GM18519 (cell line): ENCODE results near the gene KCNC2.
"Not testable (repeated sequence)": the region's sequence is repeated elsewhere in the genome, so short reads cannot be mapped to it uniquely, and the experiment has no call there.

Source experiments
- ATAC-seq: cut with Tn5 transposase; IDR thresholded peaks from one replicate; pipeline ENCODE4 v1.9.1; 2021; ENCODE audit warnings: mild to moderate bottlenecking, moderate library complexity; ENCODE audit not compliant: unreplicated experiment, low FRiP score

The KCNC2 gene

DNA sequence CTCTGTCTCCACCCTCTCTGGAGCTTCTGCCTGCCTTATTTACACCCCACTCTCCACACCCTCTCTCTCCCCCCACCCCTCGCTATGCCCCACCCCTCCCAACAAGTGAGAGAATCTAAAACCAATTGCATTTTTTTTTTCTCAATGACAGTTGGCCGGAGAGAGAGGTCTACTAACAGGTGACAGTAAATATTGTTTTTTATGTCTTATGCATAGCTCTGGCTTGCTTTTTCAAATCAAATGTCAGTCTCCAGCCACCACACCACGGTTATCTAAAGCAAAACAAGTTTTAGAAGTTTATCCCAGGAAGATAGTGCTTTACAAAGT lies at the start of gene KCNC2:
Gene KCNC2 (minus strand): TSS at position 28 of the 327 bp plus-strand sequence.
- ATAC-seq, result no peak

DNA sequence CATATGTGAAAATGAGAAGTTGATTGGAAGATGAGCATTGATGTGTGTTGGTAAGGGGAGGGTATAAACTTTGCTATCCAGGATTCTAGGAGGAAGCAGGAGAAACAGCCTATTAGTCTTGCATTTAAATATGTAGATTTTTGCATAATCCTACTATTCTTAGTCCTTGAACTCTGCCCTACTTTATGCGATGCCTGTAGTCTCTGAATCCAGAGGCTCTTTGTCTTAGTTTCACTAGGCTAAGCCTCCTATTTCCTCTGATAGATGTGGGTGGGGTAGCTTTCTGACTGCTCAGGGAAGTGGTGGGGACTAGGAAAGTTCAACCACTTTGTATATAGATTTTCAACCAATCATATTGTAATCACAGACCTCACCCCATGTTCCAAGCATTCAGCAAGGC lies 49.5 kb upstream of the KCNC2 start:
- ATAC-seq, result no peak

DNA sequence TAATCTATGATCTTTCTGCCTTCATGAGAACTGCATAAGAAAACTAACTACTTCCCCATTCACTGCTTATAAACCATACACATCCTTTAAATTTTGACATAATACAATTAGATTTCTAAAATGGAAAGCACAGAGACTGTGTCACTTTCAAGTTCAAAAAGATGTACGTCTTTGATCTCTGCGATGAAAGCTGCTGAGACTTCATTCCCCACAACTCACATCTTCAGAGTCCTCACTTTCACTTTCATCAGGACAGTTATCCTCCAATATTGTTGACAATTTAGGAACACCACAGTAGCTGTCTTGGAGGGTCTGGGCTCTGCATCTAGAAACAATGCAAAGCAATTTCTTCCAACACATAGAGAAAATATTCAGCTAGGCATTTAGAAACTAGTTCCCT lies 47.9 kb upstream of the KCNC2 start:
- ATAC-seq, result no peak

DNA sequence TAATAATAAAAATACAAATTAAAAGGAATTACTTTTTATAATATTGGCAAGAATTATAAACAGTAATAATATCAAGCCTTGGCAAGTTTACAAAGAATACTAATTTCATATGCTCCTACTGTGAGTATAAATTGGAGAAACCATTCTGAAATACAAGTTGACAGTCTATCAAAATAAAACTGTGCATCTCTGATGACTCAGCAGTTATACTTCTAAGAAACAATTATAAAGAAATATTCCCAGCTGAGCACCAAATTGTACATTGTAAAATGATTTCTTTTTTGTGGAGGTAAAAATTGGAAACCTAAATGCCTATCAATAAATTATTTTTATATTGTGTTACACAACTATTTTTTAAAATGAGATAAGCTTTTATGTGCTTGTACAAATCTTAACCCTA lies 35.5 kb upstream of the KCNC2 start:
- ATAC-seq, result no peak

DNA sequence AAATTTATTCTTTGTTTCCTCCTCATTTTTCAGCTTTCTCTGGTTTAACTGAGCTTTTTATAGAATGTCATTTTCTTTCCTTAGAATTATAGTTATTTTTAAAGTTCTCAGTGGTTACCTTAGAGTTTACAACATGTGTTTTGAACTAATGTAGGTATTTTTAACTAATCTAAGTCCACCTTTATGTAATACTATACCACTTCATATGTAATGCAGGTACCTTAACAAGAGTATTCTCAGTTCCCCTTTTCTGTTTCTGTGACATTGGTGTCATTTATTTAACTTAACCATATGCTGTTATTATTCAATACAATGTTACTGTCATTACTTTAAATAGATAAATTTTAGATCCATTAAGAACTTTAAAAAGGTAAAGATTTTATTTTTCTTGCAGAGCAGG lies 30.3 kb upstream of the KCNC2 start:
- ATAC-seq, result peak; percentile 82

DNA sequence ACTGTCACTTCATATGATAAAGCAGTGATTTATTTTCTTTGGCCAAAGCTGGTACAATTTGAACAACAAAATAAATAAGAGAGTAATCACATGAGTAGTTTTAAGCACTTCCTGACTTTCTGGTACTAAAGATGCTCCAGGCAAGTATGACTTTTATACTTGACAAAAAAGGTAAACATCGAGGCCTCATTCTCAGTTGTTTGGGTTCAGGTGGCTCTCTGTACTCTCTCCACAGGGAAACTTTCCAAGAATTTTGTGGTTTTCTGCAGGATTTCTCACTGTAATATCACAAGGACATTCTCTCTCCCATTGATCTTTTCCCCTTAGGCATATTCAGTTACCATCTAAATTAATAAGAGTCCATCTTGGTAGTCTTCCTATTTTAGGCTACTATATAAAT lies 26.6 kb upstream of the KCNC2 start:
- ATAC-seq, result no peak

DNA sequence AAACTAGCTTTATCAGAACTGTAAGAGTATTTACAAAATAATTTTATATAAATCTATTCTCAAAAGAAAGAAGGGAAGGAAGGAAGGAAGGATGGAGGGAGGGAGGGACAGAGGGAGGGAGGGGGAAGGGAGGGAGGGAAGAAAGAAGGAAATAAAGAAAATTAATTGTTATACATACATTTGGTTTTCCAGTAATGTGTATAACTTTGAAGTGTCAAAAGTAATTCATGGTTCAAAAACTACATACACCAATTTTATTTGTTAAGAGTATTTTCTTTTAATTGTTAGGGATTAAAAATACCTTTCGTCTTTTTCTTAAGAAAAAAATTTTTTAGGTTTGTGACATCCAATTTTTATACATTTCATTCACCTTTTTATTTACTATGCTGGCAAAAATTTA lies 17.5 kb upstream of the KCNC2 start:
- no peak for ATAC-seq

DNA sequence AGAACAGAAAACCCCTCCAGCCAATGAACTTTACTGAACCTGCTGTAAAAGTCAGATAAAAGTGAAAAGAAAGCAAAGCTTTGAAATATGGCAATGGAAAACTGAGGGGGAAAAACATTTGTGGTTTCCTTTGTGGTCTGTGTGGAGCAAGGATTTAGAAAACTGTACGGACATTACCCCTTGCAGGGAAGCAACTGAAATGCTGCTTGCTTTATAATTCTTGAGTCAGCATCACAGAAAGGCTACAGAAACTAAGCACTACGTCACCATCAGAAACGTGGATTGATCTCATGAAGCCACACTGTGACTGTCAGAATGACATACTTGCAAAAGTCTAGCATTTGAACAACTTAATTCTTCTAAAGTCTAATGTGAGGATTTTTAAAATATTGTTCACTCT lies 2.4 kb upstream of the KCNC2 start:
- ATAC-seq, result no peak

DNA sequence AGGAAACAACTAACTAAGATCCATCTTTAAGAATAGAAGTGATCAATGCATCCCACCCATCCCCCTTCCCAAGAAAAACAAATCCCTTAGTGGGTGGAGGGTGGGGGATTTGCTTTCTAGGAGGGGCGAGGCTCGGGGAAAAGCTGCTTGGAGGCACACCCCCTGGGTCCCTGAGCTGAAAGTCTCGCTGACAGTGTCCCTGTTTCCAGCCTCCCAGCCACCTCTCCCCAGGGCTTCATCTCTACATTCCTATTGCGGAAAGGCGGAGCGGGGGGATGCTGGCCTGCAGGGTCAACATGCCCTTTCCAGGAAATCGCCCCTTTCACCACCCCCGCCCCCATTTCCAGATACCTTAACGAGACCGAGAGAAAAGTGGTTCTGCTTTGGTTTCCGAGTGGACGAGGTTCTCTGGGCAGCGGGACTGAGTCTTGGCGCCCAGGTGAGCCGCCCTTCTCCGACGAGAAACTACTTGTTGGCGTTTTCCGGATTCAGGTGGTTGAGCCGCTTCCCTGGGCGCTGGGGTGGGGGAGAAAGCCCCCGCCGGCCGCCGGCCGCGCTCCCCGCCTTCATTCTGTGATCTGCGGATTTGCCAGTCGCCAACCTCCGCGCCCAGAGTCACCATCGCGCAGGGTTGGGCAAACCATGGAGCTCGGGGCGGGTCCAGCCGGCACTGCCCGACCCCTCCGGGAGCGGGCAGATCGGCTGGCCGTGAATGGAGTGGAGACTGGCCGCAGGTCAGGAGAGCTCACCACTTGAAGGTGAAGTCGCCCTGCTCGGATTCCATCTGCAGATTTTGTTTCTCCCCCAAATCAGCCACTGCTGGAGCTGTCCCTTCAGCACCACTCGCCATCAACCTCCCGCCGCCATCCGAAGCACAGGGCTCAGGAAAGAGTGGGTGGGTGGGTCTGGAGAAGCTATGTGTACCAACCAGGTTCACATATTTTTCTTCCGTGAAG lies 505 bp downstream of the KCNC2 start:
- no peak for ATAC-seq

DNA sequence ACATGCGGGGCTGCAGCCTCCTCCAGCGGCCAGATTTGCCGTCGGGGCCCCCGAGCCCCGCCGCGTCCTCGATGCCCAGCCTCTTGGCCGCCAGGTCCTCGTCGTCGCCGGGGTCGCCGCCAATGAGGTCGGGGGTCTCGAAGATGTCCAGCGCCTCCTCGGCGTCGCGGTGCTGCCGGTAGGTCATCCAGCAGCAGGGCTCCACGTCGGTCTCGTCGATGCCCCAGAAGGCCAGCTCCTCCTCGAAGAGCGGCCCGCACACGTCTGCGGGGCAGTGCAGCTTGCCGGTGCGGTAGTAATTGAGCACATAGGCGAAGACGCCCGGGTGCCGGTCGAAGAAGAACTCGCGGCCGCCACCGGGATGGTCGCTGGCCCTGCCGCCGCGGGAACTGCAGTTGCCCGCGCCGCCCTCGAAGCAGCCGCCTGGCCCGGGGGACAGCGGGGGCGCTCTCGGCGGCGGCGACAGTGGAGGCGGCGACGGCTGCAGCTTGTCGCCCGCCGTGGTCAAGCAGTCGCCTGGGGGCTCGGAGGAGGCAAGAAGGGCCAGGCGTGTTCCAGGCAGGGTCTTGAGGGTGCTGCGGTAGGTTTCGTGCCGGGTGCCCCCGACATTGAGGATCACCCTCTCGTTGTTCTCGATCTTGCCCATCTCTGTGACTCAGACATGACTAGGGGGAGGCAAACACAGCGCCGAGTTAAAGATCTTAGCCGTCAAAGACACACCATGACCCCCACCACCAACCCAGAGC lies 2.1 kb downstream of the KCNC2 start:
- ATAC-seq, result no peak

DNA sequence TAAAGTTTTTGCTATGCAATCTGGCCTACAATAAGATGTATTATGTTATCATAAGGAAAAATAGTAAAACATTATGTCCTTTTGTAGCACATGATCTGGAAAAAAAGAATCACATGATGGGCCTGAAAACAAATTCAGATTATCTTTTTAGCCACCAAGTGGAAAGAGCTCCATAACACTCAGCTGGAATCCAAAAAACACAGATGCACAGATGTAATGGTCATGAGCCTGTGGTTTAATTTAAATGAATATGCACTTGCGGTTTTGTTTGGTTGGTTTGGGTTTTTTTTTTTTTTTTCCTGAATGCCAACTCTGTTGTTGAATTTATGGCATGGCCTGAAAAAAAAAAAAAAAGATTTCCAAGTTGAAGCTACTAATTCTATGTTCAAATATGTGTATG lies 4.1 kb downstream of the KCNC2 start:
- no peak for ATAC-seq

DNA sequence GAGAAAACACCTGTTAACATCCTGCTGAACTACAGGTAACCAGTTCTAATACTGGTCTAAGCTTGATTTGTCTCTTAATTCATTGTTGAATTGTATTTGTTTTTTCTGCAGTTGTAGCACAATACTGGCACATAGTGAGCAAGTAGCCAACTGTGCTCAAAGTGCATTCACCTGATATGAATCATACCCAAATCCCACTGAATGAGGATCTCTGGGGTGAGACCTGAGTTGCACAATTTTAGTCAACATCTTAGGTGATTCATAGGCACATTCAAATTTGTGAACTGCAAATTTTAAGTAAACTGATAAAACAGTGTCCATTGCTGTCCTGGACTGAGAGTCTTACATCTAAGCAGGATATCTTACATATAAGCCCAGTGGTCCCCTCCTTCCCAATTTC lies 12.8 kb downstream of the KCNC2 start:
- ATAC-seq, result no peak

DNA sequence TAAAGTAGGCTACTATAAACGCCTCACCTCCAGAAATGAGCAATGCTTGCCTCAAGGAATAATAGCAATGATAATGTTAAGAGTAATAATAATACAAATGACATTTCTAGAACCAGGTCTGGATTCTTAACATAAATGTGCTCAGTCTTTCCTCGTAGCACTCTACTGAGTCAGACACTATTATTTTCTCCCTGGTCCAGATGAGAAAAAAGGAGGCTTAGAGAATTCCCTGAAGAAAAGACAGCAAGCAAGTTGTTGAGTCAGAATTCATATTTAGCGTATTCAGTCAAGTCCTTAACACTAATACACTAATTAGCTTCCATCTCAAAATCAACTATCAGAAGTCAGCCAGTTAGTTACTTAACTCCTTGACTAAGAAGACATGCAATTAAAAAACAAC lies 13.2 kb downstream of the KCNC2 start:
- no peak for ATAC-seq

DNA sequence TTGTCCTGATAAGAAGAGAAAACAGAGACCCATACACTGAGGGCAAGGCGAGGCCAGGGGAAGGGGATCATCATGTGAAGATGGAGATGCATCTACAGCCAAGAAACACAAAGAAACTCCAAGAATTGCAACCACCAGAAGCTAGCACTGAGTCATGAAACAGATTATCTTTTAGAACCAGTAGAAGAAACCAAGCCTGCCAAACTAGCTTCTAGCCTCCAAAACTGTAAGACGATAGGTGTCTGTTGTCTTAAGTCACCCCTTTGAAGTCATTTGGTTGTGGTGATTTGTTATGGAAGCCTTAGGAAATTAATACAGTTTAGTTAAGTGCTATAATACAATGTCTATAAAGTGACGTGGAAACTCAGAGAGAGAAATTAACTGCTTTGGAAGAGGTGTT lies 15.4 kb downstream of the KCNC2 start:
- no peak for ATAC-seq

DNA sequence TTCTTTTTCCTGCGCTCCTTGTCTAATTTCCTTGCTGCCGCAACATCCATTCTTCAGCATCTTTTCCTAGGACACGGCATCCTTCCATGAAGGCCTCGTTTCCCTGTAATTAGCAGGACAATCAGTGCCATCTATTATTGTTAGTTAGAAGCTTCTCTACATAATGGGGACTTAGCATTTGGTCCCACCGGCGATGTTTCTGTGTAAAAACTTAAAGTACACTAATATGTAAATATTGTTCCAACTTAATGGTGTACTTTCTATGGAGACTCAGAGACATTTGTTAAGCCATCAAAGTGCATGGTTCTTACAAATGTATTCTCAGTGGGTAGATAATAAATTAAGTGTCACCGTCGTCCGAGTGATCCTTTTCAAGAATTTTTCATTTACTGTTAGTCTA lies 17.4 kb downstream of the KCNC2 start:
- no peak for ATAC-seq

DNA sequence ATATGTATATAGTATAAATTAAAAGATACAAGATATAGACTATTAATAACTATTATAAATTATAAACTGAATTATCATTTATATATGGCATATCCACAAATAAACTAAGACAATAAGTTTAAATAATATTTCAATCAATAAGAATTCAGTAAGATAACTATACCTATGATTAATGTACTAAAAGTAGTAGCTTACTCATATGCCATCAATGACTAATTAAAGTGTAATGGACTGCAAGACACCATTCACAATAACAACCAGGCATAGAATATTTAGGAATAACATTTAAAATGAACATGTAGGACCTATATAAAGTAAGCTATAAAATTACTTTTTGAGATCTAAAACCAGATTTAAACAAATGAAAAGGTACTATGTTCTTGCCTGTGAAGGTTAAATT lies 18.8 kb downstream of the KCNC2 start:
- no peak for ATAC-seq

DNA sequence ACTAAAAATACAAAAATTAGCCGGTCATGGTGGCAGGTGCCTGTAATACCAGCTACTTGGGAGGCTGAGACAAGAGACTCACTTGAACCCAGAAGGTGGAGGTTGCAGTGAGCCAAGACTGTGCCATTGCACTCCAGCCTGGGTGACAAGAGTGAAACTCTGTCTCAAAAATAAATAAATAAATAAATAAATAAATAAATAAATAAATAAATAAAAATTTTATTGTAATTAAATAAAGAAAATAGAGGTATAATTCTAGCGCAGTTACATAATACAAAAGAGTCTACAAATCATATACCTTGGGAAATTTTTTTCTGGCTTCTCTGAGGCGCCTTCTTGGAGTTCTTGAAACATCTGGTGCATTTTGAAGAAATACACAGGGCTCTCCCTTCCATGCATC lies 23.8 kb downstream of the KCNC2 start:
- not testable (repeated sequence) for ATAC-seq

DNA sequence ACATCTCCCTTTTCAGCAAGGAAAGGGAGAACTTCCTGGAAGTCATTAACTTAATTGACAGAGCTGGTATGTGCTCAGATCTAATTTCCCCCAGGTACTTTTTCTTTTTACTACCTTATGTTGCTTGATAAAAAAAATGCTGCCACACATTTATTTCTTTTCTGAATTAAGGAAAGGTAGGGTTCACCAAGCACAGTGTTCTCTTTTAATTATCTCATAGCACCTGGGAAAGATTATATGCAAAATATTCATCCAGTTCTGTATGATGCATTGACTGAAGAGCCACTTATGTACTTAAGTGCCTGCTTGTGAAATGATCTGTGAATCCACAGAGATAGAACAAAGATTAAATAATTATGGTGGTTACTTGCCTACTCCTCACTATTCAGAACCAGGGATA lies 25.1 kb downstream of the KCNC2 start:
- ATAC-seq, result no peak

DNA sequence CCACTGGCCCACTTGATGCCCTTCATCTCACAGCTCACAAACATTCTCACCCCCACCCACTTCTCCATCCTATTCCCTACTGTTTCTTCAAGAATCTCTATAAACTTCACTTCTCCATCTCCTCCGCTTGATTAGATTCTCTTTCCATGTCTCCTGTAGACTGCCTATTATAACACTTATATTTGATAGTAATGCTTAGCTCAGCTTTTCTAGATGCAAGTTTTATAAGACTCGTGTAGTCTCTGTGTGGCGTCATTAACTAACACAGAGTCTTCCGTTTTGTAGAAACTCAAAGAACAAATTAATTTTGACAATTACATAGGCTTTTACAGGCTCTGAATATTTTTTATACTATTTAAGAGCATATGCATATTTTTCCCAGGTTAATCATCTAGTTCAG lies 25.7 kb downstream of the KCNC2 start:
- ATAC-seq, result no peak

DNA sequence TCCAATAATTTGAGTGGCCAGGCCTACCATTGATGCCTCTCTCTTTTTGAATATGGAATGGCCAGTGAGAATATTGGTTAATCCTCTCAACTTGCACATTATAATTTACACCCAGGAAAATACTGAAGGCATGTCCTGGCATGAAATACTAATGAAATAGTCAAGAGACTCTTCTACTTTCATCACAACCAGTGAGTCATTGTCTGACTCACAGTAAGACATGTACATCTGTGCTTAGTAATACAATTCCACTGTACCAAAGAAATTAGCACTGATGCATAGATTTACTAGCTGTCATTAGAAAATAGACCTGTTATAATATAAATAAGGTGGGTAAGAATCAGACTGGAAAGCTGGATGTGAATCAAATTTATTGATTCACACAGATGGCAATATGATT lies 31.6 kb downstream of the KCNC2 start:
- ATAC-seq, result peak; percentile 69

DNA sequence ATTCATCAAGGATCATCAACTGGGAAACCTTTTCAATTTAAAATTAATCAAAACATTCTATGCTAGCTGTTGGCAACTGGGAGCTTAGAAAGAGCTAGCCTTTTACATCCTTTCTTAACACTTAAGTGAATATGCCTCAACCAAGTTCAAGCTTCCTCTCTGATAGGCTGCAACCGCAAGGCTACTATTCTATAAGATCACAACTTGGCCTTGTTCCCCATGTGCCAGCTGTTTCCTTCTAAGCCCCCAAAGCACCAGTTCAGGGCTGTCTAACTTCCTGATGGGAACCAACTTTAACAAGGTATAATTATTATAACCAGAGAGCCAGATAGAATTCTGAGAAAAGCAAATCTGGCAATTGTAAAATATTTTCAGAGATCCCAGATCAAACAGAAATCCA lies 37.0 kb downstream of the KCNC2 start:
- ATAC-seq, result no peak

DNA sequence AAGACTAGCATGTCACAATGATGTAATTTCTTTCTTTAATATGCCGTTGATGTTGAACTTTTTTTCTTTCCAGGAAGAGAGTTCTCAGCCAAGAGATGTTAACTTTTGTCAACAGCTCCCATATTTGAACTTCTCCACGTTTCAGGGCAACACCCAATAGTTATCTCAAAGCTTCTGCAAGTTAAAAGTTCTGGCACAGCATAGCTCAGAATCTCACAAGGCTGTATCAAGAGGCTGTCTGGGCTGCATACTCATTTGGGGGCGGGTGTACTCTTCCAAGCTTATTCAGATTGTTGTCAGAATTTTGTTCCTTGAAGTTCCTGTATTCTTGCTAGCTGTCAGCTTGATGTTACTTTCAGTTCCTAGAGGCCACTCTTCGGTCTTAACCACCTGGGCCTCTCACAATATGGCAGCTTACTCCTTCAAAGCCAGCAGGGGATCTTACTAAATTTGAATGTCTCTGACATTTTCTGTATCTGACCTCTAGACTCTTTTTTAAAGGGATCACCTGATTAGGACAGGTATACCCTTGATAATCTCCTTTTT lies 38.9 kb downstream of the KCNC2 start:
- no peak for ATAC-seq
